ENCODE measurements around the gene NLRP1.

GRCh38 chr17:5563456-5563855 is 20.9 kb downstream of the NLRP1 start:
- no peak for TF ChIP-seq POLR2AphosphoS5 (IDR thresholded peaks at IDR 0.05; ENCODE audit: low read depth, low read length)
- TF ChIP-seq TAF1 (IDR thresholded peaks at IDR 0.05; ENCODE audit: borderline replicate concordance, insufficient read depth, low read length) = no peak
